NCI-H2196 (cell line): ENCODE results near the gene ARHGEF4.
"Not testable (repeated sequence)": the region's sequence is repeated elsewhere in the genome, so short reads cannot be mapped to it uniquely, and the experiment has no call there.

Experiments used
- DNase-seq: peaks from one replicate; lab custom pipeline; 2025; ENCODE audit not compliant: unreplicated experiment; lab: John Stamatoyannopoulos, UW

Gene ARHGEF4

DNA sequence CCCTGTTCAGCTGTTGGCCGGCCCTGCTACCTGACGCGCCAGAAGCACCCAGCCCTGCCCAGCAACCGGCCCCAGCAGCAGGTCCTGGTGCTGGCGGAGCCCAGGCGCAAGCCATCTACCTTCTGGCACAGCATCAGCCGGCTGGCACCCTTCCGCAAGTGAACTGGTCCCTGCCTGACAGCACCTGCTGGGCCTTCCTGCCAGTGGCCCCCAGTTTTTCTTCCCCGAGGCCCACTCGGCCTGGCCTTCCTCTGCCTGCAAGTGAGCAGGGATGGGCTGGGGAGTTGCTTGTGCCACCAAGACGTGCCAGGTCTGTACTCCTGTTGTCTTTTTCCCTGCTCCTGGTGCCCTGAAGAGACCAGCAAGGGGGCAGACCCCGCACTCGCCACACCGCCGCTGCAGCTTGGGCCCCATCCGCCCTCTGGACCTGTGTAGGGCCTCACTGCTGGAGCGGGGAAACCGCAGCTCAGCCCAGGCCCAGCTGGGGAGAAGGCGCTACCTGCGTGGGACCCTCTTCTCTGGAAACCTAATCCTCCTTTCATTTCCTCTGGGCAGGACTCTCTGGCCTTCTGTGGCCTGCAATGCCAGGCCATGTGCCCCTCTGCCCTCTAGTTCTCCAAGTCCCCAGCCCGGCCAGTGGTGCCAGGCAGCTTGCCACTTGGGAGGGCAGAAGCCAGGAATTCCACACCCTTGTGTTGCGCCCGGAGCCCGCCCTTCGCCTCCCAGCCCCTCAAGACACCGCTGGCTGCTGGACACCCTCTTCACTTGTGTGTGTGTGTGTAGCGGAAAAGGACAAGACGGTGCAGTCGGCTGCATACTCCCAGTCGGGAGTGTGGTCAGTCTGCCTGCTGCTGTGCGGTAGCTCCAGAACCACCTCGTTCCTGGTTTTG is 209.6 kb downstream of the ARHGEF4 start:
- no peak for DNase-seq

DNA sequence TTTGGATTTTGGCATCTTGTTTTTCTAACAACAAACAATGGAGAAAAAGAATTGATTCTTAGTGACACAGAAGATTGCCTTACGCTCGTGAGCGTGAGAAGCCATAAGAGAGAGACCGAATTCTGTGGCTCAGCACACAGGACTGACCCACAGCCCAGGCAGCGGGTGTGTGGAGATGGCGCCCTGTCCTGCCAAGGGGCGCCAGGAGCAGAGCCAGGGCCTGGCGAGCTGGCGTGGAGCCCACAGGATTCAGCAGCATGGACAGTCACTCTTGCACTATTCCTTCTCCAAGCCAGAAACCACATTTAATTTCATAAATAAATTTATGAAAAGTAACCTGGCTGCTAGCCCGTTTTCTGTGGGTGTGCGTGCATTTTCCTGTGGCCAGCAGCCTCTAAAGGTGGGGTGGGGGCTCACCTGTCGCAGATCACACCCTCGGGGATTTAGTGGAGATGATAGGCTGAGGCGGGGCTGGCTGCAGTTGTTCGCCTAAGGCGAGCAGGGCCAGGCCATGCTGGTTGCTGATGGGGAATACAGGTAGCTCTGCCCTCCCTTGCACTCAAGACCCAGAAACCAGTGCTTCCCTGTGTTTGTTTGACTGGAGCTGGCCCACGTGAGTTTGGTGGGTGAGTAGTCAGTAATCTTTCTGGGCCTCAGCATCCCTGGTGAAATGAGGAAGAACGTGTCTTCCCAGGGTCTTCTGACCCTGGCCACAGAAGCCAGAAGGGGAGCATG is 210.4 kb downstream of the ARHGEF4 start:
- no peak for DNase-seq

DNA sequence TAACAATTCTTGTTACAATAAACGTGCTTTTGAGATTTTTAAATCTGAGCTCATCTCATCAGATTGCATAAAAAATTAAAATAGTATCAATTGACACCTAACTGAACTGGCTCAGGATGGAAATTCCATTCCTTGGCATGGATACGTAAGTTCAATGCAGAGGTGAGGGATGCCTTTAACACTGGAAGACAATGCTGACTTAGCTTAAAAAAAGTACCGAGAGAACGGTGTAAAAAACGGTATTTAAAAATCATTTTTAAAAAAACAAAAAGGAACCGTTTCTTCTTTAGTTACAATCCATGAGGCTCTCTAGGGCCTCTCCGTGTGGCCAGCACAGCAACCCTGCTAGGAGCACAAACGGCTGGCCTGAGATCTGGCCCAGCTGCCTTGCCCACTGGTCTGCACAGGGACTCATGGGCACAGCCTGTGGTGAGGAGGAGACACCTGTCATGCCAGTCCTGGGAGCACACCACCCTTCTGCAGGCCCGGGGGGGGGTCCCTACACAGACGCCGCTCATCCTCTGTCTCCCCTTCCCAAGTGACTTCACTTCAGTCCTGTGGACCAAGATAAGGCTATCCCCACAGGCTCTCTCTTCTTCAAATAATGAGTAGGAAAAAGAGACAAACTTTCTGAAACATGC is 211.3 kb downstream of the ARHGEF4 start:
- no peak for DNase-seq

DNA sequence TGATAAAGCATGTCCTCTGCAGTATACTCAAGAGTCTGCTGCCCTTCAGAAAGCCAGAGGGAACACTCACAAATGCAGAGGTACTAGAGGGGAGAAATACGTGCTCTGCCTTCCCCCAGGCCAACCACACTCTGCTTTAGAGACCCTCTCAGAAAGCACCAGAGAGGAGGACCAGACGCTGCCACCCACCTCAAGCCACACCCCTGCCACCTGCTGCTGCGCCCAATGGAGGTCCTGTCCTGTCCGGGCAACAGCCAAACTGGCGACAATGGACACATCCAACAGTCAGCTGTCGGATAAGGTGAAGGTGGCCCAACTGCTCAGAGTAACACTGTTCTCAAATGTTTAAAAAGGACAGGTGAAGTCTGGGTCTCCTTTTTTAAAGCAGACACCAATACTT is 211.9 kb downstream of the ARHGEF4 start:
- no peak for DNase-seq

DNA sequence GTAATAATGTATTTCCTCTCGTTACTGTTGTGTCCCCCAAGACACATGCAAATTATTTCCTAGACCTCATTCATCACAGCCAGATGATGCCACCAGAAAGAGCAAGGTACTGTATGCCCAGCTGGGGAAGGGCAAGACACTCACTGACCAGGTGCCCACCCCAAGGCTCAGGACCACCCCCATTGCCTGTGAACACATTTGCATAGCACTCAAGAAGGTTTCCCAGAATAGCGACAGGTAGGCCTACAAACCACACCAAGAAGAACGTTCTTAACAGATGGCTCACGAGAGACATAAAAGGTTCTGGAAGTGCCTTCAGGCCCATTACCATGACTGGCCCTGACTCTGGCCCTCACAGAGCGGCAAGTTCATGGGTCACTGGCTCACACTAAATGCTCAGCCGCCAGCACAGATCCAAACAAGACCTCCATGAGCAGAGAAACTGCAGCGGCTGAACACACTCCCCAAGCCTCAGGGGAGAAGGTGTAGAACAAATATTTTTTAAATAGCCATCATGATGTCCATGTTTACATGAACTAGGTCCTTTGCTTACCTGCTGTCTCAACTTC is 212.5 kb downstream of the ARHGEF4 start:
- no peak for DNase-seq

DNA sequence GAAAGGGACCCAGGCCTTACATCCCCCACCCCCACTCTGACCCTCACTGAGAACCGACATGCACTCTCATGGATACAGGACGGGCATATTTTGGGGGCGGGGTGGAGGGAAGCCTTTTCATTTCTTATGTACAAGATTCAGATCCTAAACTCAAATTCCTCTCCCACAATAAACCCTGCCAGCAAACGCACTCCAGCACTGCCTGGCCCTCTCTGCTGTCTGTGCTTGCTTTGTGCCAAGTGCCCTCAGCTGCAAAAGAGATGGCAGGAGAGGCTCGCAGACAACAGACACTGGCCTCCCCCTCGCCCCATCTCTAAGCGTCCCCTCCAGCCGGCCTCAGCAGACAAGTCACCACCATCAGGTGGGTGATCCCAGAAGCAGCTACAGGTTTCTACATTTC is 214.2 kb downstream of the ARHGEF4 start:
- DNase-seq, result no peak

DNA sequence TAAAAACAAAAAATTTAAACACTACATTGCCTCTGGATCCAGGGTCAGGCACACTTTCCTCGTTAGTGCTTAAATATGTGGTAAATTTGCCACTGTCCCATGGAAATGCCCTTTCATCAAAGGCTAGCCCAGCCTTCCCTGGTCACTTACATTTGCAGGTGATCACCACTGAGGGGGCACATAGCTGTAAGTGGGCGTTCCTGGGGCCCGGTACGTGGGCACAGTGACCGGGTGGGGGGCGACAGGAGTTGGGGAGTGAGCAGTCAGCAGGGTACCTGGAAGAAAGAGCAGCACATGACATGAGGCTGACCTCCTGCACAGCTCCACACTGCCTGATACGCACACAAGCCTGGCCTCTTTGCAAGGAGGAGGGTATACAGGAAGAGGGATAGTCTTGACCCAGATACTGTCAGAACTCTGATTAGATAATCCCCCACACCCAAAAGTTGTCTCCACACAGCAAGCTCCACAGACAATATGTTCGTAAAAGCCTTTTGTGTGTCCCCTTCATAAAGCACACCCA is 216.1 kb downstream of the ARHGEF4 start:
- DNase-seq, result no peak

DNA sequence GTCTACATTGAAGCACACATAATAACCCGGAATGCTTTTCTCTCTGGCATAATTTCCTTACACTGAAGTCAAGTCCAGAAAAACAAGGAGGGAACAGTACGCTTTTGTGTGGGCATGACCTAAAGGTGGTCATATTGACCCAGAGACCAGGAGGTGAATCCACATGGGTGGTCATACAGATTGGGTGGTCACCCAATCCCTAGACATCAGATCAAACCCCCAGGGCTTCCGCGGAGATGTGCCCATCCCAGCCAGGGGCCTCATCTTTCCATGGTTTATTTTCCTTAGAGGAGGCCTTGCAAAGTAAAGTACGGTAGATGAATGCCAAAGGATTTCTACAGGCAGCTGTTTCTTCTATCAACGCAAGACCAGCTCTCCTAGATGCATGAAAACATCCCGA is 217.8 kb downstream of the ARHGEF4 start:
- no peak for DNase-seq

DNA sequence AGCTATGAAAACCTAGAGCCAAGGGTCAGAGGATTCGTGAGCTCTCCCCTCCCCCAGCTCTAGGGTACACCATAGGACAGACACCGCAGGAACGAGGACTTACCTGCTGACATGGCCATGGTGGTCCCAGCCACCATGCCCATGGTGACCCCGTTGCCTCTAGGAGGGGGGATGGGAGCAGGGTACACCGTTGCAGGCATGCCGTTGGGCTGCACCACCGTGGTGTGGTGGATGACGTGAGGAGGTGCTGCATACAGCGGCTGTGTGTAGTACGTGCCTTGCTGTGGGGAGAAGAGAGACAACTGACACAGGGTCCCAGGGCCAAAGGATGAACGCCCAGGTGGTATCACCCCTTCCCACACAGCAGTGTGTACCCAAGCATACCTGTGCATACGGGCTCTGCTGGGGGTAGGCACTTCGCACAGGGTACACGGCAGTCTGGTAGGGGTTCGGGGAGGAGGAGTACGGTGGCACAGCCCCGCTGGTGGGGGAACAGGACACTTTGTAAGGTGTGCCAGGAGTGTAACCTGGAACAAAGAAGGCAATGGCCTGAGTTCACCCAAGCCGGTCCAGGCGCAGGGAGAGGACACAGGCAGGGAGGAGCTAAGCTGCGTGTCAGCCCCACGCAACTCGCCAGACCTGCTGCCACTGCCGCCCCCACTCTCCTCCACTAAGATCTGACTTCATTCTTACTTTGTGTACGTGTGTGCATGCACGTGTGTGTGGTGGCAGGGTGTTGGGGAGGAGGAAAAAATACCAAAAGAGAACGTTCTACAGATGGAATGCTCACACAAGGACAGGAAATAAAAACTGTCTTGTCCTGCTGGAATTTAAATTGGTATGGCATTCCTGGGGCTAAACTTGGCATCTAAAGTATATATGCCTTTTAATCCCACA is 218.7 kb downstream of the ARHGEF4 start:
- no peak for DNase-seq

DNA sequence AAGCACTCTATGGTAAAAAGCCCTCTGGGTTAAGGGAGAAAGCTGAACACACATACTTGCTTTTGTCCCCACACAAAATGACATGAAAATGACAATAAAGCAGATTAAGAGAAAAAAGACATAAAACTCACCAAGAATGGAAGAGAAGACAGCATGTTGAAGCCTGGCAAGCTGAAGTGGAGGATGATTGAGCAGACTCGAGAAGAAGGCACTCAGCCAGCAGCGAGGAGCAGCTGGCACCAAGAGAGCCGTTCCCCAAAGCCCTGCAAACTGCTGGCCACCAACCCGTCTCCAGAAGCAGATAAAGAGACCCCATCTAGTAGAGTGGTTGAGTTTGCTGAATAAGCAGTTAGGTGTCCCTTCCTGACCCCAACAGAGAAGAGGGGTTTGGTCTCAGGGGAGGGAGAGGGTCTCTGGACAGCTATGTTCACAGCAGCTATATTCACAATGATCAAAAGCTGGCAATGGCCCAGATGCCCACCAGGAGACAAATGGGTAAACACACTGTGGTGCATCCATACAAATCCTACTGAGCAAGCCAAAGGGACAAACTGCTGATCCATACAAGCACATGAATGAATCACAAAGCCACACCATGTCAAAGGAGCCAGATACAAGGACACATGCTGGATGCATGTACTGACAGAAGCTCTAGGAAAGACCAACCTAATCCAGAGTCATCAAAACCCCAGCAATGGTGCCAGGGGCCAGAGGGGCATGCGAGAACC is 219.7 kb downstream of the ARHGEF4 start:
- DNase-seq, result no peak

DNA sequence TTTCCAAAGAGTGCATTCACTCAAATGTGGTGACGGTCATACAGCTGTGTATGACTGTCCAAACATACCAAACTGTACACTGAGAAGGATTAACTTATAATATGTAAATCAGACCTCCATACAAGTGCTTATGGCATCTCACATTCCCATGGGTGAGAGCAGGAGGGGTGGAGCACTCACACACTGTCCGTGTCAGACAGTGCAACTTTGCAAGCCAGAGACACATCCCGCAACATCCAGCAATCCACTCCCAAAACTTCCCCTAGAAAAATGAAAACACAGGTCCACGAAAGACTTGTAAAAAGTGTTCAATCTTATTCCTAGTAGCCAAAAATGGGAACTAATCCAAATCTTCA is 220.2 kb downstream of the ARHGEF4 start:
- no peak for DNase-seq

DNA sequence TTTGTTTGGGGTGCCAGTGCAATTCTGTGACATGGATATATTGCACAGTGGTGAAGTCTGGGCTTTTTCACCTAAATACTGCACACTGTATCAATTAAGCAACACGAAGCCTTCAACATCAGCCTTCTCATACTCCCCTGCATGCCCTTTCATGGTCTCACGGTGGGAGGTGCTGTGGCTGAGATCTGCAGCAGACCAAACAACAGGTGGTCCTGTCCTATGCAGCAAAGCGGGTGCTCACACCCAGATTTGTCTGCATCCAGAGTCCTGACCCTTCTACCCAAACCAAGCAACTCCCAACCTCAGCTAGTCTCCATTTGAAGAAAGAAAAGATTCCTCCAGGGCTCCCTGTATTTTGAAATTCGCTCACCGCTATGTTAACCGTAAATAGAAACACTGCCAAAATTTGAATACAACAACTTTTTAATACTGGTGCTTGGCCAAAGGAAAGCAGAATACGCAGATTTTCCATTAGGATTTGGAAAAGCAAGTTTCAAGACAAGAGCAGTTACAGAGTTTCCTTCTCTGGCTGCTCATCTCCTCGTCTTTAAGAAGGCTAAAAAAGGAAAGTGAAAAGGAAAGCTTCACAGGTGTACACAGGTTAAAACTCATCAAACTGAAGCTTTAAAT is 221.6 kb downstream of the ARHGEF4 start:
- DNase-seq, result no peak

DNA sequence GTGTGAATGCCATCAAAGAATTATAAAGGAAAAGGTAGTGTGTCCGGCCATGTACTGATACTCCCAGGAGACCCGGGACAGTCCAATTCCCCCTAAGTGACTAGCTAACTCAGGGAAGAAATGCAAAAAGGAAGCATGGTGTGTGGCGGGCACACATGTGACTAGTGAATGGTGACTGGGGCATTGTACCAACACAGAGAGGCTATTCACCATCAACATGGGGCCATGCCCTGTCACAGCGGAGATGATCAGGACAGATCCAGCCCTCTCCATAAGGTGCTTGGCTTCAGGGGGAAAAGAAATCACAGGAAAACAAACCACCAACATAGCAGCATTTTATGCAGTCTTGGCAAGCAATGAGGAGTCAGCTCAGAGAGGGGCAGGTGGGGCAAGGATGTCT is 222.2 kb downstream of the ARHGEF4 start:
- DNase-seq, result no peak

DNA sequence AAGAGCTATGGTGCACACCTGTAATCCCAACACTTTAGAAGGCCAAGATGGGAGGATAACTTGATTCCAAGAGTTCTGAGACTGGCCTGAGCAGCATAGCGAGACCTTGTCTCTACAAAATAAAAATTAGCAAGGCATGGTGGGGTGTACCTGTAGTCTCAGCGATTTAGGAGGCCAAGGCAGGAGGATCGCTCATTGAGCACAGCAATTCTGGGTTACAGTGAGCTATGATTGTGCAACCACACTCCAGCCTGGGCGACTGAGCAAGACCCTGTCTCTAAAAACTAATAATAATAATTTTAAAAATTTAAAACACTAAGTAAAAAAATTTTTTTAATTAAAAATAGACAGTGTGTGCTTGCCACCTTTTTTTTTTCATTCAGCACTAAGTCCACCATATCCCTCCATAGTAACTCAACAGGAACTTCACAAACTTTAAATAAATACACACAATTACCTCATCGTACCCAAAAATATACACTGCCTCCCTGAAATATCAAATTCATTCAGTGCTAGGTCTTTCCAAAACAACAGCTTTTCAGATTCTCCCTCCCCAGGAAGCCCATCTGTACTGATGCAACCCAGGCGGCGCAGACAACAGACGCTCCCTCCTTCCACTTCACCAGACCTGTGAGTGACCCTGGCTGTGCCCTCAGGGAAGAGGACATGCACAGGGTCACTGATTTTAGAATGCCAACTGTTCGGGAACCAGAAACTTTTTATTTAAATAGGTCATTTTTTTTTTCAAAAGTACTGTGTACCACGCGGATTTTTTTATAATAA is 227.0 kb downstream of the ARHGEF4 start:
- DNase-seq, result no peak

DNA sequence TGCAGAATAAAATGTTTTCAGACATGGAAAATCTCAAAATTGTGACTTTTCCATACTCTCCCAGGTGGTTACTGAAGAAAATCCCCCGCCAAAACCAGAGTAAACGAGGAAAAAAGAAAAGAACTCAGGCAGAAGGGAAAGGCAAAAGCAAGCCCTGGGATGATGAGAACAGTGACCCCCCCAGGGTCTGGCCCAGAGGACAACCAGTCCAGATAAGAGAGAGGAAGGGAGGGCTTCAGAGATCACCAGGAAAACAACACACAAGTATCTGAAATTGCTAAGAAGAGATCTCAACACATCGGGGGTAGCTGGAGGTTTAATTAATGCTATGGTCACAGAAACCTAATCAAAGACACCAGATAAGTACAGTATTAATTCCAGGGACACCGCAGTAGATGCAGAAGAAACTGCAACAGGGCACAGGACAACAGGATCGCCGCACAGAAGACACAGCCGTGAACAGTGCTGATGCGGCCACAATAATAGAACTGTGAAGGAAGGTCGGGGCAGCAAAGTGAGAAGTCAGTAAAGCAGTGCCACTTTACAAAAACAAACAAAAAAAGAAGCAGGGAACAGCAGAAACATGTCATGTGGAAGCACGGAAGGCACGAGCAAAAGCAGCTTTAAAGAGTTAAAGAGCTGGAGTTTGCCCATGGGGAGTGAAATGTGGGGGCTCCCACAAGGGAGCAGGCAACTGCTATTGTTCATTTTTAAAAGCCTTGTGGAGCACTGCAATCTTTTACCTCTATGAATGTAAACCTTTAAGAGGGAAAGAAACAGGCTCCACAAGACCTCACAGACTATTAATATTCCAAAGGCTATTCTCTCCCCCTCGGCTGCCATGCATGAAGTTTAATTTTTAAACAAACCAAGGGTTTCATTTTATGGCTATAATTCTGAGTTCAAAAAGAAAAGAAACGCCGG is 228.1 kb downstream of the ARHGEF4 start:
- DNase-seq, result no peak

DNA sequence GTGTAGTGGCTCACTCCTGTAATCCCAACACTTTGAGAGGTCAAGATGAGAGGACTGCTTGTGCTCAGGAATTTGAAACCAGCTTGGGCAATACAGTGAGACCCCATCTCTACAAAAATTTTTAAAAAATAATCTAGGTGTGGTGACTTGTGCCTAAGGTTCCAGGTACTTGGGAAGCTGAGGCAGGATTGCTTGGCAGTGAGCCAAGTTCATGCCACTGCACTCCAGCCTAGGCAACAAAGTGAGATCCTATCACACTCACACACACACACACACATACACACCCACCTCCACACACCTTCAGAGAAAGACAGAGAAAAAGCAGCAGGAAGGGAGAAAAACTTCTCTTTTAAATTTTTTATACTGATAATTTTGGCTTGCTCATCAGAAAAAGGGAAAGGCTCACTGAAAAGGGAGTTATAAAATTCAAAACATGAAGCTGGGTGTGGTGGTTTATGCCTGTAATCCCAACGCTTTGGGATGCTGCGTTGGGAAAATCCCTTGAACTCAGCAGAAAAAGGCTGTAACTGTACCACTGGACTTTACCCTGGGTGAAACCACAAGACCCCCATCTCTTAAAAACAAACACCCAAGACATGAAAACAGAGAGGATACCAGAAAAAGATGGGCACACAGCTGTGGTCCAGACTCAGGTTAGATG is 230.9 kb downstream of the ARHGEF4 start:
- no peak for DNase-seq

DNA sequence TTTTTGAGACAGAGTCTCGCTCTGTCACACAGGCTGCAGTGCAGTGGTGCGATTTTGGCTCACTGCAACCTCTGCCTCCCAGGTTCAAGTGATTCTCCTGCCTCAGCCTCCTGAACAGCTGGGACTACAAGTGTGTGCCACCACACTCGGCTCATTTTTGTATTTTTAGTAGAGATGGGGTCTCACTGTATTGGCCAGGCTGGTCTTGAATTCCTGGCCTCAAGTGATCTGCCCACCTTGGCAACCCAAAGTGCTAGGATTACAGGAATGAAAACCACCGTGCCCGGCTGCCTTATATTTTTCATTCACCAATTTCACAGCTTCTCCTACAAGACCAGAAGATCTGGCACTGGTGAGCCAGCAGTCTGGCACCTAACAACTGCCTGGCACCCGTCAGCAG is 231.5 kb downstream of the ARHGEF4 start:
- DNase-seq, result not testable (repeated sequence)
